GM23338 (cell line): Measurements from ENCODE around the gene HDAC5.

Source experiments
- CREB1 ChIP-seq: fragments of 250-450 bp; sonication (Bioruptor Pico); IDR thresholded peaks from 2 replicates; pipeline ENCODE4 v1.5.0; 2020; ENCODE audit warnings: low read depth, mild to moderate bottlenecking, moderate library complexity
- CTCF ChIP-seq, 2 experiments: fragments of 200-600 bp in 1 of 2; sonication (generic) in 1 of 2; conservative IDR thresholded peaks; 2 replicates each; pipeline versions ENCODE4 v1.5.1 to v1.6.1; 2016 to 2017; ENCODE audit warnings: antibody characterized with exemption in 2 of 2, low read depth in 2 of 2, mild to moderate bottlenecking in 2 of 2, moderate library complexity in 1 of 2
- ETS1 ChIP-seq: IDR thresholded peaks from 2 replicates; pipeline ENCODE4 v1.6.1; 2016; ENCODE audit warnings: antibody characterized with exemption
- EZH2 ChIP-seq: fragments of 200-600 bp; sonication (generic); IDR thresholded peaks from one replicate; pipeline ENCODE4 v1.8.0; 2017; ENCODE audit warnings: antibody characterized with exemption, mild to moderate bottlenecking, low read depth; ENCODE audit not compliant: unreplicated experiment
- EZH2phosphoT487 ChIP-seq: fragments of 200-600 bp; sonication (generic); IDR thresholded peaks from one replicate; pipeline ENCODE4 v1.8.1; 2018; ENCODE audit warnings: antibody characterized with exemption; ENCODE audit not compliant: unreplicated experiment
- JUNB ChIP-seq: IDR thresholded peaks from one replicate; pipeline ENCODE4 v1.6.1; 2016; ENCODE audit warnings: antibody characterized with exemption; ENCODE audit not compliant: unreplicated experiment
- NANOG ChIP-seq: IDR thresholded peaks from 2 replicates; pipeline ENCODE4 v1.6.1; 2016; ENCODE audit warnings: antibody characterized with exemption, borderline replicate concordance
- POLR2AphosphoS5 ChIP-seq: IDR thresholded peaks from 2 replicates; pipeline ENCODE4 v1.6.1; 2016; ENCODE audit warnings: antibody characterized with exemption, low read depth
- REST ChIP-seq: IDR thresholded peaks from one replicate; pipeline ENCODE4 v1.6.1; 2018; ENCODE audit warnings: antibody characterized with exemption; ENCODE audit not compliant: unreplicated experiment
- STAT1 ChIP-seq: IDR thresholded peaks from one replicate; pipeline ENCODE4 v1.6.1; 2016; ENCODE audit warnings: antibody characterized with exemption; ENCODE audit not compliant: unreplicated experiment
- ZNF114 ChIP-seq: fragments of 250-450 bp; sonication (Bioruptor Pico); IDR thresholded peaks from 2 replicates; pipeline ENCODE4 v1.5.0; 2020; ENCODE audit warnings: mild to moderate bottlenecking, moderate library complexity
- ZNF331 ChIP-seq: fragments of 250-450 bp; sonication (Bioruptor Pico); IDR thresholded peaks from 2 replicates; pipeline ENCODE4 v1.5.0; 2020; ENCODE audit warnings: low read depth, mild to moderate bottlenecking, moderate library complexity

- TF ChIP-seq EZH2 (no peak), ETS1 (no peak), CTCF (conservative IDR thresholded peaks at IDR 0.05; ENCODE audit: low read depth in 2 of 2) (no peak), POLR2AphosphoS5 (no peak), EZH2phosphoT487 (no peak), ZNF331 (CRISPR knock-in tag) (no peak), REST (no peak), CREB1 (CRISPR knock-in tag) (no peak), STAT1 (no peak), ZNF114 (CRISPR knock-in tag) (no peak), JUNB (no peak), NANOG (no peak)
Observed at GRCh38 chr17:44045486-44045885, 78.0 kb downstream of the HDAC5 start.
